Stimulated activated naive CD8-positive, alpha-beta T cell treated with anti-CD3 and anti-CD28 coated beads, Interleukin-15, Interleukin-2, amounts not matched to agents 100 ng/mL and 50 ng/mL, for 24 hours (primary cell): ENCODE data around the gene CD79A.
"Not testable (repeated sequence)": the region's sequence is repeated elsewhere in the genome, so short reads cannot be mapped to it uniquely, and the experiment has no call there.

ENCODE experiments used
- H3K27ac Mint-ChIP-seq: one replicate; pipeline ENCODE4 v1.8.0; 2021; ENCODE audit warnings: mild to moderate bottlenecking, mixed read lengths
- H3K27me3 Mint-ChIP-seq: one replicate; pipeline ENCODE4 v1.8.0; 2021; ENCODE audit warnings: mixed read lengths
- H3K36me3 Mint-ChIP-seq: one replicate; pipeline ENCODE4 v1.8.0; 2021; ENCODE audit warnings: low read depth, mixed read lengths
- H3K4me1 Mint-ChIP-seq: one replicate; pipeline ENCODE4 v1.8.0; 2021; ENCODE audit warnings: low read depth, mixed read lengths
- H3K4me3 Mint-ChIP-seq: one replicate; pipeline ENCODE4 v1.8.0; 2021; ENCODE audit warnings: mild to moderate bottlenecking, mixed read lengths
- H3K9me3 Mint-ChIP-seq: one replicate; pipeline ENCODE4 v1.8.0; 2021; ENCODE audit warnings: mixed read lengths

The CD79A gene

DNA sequence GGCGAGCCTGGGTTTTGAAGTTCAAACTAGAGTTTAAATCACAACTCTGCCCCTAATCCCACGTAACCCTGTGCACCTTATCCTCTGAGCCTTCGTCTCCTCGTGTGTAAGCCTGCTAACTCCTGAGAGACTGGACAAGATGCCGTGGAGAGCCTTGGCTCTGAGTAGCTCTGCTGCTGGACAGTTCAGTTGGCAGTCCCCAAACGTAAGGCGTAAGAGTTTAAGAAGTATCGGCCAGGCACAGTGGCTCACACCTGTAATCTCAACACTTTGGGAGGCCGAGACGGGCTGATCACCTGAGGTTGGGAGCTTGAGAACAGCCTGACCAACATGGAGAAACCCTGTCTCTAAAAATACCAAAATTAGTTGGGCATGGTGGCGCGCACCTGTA, 4.7 kb upstream of the CD79A start:
- Mint-ChIP-seq H3K36me3 (peaks cover 45% of the 10 kb centered on the region), H3K4me1 (peaks cover 92% of the 10 kb centered on the region), H3K27ac (peak overlapping the region; percentile 81), H3K27me3 (no peaks in the 10 kb centered on the region), H3K4me3 (peak overlapping the region; percentile 30), H3K9me3 (no peaks in the 10 kb centered on the region)

DNA sequence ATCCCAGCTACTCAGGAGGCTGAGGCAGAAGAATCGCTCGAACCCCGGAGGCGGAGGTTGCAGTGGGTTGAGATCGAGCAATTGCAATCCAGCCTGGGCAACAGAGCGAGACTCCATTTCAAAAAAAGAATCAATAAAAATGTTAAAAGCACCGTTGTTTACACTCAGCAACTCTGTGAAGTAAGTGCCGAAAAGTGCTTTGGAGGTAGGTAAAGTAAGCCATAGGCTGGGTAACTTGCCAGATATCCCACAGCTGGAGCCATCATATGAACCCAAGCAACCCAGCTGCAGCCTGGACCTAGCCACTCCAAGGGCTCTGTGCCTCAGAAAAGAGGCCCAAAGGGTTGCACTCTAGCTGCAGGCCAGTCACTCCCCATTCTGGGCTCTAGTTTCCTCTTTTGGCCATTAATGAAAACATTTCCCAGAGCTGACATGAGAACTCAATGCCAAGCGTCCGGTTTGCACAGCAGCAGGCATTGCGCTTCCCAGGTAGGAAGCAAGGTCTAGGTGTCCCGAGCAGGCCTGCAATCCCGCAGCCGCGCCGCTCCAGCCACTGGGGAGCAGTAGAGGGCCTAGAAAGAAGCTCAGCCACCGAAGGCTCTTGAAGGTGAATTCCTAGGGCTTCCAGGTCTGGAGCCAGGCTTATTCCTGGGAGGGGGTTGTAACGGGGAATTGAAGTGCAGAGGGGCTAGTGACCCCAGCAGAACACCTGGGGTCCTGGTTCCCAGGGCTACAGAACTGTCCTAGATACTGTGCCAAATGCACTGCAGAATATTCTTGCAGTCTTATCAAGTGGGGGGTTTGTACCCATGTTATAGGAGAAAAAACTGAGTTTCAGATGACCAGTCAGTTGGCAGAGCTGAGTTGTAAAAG, 4.1 kb upstream of the CD79A start:
- Mint-ChIP-seq H3K4me3 (no peak overlapping the region), H3K4me1 (peaks cover 92% of the 10 kb centered on the region), H3K36me3 (peaks cover 40% of the 10 kb centered on the region), H3K9me3 (no peaks in the 10 kb centered on the region), H3K27me3 (no peaks in the 10 kb centered on the region), H3K27ac (peak overlapping the region; percentile 81)

DNA sequence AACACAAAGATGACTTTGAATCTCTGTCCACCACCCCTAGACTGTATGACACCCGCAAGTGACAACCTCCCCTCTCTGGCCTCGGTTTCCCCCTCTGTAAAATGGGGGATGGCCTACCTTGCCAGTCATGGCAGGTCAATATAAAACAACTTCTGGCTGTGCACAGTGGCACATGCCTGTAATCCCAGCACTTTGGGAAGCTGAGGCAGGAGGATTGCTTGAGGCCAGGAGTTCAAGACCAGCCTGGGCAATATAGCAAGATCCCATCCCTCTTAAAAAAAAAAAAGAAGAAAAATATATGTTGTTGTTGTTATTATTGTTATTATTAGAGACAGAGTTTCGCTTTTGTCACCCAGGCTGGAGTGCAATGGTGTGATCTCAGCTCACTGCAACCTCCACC, 1.1 kb upstream of the CD79A start:
- Mint-ChIP-seq H3K4me3 (peak overlapping the region; percentile 27), H3K36me3 (peaks cover 13% of the 10 kb centered on the region), H3K27ac (peak overlapping the region; percentile 79), H3K4me1 (peaks cover 86% of the 10 kb centered on the region)
- not testable (repeated sequence) for H3K27me3 Mint-ChIP-seq, H3K9me3 Mint-ChIP-seq

DNA sequence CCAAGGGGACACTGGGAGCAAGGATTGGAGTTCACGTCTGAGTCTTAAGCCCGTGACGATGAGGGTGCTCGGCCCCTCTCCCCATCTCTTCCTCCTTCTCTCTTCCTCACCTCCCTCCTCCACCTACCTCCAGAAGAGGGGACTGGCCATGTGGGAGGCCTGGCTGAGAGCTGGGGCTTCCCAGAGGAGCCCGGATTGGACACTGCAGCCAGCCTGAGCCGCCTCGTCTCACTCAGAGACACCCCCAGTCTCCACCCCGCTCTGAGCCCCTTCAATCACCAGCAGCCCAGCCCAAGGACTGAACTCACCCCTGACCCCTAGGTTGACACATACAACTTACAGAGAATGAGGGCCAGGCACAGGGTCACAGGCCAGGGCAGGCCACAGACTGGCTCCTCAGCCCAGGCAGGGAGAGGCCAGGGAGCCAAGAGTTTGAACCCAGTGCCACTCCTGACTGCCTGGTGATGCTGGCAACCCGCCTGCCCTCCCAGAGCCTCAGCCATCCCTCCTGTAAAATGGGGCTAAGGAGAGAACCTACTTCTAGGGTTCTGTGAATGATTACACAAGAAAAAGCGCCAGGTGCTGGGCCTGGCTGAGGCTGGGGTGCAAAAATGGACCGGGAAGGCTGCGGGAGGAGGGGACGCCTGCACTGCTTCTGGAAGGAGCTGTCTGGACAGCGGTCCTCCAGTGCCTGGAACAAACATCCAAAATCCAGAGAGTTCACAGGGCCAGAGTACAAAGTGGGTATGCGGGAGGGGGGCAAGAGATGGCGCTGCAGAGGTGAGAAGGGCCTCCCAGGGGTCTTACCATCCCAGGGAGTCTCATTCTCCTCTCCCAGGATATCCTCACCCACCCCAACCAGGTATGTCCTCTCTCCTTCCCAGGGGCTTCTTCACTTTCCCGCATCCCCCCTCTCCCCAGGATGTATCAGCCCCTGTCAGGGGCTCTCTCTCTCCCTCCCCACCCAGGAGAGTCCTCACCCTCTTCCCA, 1.1 kb downstream of the CD79A start:
- no peaks in the 10 kb centered on the region for H3K27me3 Mint-ChIP-seq
- H3K36me3 Mint-ChIP-seq, result no peaks in the 10 kb centered on the region
- peaks cover 75% of the 10 kb centered on the region for H3K4me1 Mint-ChIP-seq
- peak overlapping the region; percentile 87 for H3K27ac Mint-ChIP-seq
- peak overlapping the region; percentile 79 for H3K4me3 Mint-ChIP-seq
- no peaks in the 10 kb centered on the region for H3K9me3 Mint-ChIP-seq

DNA sequence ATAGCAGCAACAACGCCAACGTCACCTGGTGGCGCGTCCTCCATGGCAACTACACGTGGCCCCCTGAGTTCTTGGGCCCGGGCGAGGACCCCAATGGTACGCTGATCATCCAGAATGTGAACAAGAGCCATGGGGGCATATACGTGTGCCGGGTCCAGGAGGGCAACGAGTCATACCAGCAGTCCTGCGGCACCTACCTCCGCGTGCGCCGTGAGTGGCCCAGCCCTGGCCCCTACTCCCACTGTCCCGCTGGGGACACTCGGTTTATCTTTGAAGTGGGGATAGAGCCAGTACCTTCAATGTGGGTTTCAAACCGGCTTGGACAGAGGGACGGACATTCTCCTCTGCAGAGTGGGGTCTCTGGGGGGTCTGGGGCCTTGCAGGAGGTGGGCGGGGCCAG, 2.0 kb downstream of the CD79A start:
- Mint-ChIP-seq H3K4me1 (peaks cover 69% of the 10 kb centered on the region), H3K27ac (peak overlapping the region; percentile 49), H3K9me3 (no peaks in the 10 kb centered on the region), H3K27me3 (no peaks in the 10 kb centered on the region), H3K36me3 (peaks cover 7% of the 10 kb centered on the region), H3K4me3 (no peak overlapping the region)

DNA sequence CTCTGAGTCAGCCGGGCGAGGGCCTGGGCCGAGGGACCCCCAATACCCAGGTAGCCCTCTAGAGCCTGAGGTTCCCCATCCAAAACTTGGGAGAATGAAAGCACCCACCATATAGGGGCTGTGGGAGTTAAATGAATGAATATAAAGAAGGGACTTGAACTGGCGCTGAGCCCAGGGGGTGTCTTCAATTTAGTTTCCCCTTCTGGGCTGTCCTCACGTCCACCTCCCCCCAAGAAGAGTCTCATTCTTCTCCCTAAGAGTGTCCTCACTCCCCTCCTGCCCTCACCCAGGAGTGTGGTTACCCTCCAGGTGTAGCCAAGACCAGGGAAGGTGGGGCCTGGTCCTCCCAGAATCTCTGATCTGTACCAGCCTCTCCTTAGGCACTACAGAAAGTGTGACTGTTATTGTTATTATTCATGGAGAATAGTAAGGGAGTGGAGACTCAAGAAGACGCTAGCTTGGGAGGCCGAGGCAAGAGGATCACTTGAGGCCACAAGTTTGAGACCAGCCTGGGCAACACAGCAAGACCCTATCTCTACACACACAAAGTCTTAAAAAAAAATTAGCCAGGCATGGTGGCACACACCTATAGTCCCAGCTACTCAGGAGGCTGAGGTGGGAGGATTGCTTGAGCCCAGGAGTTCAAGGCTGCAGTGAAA, 2.7 kb downstream of the CD79A start:
- no peaks in the 10 kb centered on the region for H3K9me3 Mint-ChIP-seq
- H3K4me1 Mint-ChIP-seq, result peaks cover 64% of the 10 kb centered on the region
- no peaks in the 10 kb centered on the region for H3K27me3 Mint-ChIP-seq
- H3K27ac Mint-ChIP-seq, result peak overlapping the region; percentile 9
- peaks cover 8% of the 10 kb centered on the region for H3K36me3 Mint-ChIP-seq
- peak overlapping the region; percentile 20 for H3K4me3 Mint-ChIP-seq

DNA sequence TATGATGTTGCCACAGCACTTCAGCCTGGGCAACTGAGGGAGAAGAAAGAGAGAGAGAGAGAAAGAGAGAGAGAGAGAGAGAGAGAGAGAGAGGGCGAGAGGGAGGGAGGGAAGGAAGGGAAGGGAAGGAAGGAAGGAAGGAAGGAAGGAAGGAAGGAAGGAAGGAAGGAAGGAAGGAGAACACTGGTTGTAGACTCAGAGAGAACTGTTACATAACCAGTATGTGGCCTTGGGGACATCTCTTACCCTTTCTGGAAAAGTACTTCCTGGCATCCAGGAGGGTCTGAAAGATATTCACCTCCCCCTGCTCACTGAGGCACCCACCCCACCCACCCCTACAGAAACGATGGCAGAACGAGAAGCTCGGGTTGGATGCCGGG, 3.2 kb downstream of the CD79A start:
- Mint-ChIP-seq H3K36me3 (peaks cover 8% of the 10 kb centered on the region), H3K4me1 (peaks cover 66% of the 10 kb centered on the region), H3K27me3 (no peaks in the 10 kb centered on the region), H3K9me3 (no peaks in the 10 kb centered on the region), H3K4me3 (no peak overlapping the region), H3K27ac (peak overlapping the region; percentile 9)

DNA sequence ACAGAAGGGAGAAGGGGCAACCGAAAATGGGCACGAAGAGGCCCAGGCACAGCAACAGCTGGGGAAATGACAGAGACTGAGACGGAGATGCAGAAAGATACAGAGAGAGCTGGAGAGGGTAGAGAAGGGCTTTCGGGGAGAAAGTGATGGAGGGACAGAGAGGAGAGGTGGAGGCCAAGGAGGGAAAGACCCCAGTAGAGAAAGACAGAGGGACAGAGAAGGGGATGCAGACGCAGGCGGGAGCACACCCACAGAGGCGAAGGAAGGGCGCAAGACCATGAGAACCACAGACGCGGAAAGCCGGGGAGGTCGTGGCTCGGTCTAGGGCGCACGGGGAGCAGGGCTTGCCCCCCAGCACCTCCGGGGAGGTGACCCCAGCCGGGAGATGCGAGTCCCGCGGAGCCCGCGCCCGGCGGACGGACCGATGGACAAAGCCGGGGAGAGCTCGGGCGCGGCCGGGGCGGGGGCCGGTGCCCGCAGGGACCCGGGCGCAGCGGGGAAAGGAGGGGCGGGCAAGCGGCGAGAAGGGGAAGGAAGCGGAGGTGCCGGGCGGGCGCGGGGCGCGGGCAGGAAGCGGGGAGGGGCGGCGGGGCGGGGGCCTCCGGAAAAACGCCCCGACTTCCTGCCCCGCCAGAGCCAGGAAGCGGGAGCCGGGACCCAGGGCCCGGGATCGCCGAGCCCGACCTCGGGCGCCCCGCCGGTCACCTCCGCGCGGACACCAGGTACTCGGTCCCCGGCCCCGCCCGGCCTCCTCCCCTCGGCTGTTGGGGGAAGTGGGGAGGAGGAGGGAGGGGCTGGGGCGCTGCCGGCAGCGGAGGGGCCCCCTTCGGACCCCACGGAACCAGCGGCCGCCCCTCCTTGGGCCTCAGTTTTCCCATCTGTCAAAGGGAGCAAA, 5.7 kb downstream of the CD79A start, which contains the start of gene ARHGEF1:
TSS of gene ARHGEF1 (plus strand) at position 617 of the 895 bp plus-strand sequence. CDS start 4,899 bp downstream, outside the sequence.
- no peaks in the 10 kb centered on the region for H3K27me3 Mint-ChIP-seq
- peak within 1 kb of the TSS; percentile 93 for H3K4me3 Mint-ChIP-seq

DNA sequence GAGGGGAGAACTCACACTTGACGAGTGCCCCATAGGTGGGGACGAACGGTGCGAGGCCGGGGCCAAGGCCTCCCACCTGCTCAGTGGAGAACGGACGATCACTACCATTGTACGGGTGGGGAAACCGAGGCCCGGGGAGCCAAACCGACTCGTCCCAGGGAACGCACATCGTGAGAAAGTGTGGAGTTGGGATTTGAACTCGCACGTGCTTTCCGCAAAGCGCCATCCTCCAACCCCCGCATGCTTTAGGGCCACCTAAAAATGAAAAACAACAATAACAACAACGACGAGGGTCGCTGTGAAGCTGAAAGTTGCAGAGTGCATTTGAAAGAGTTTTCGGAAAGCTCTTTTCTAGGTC, 6.4 kb downstream of the CD79A start:
- H3K4me3 Mint-ChIP-seq, result peak overlapping the region; percentile 88
- H3K36me3 Mint-ChIP-seq, result peaks cover 22% of the 10 kb centered on the region
- no peaks in the 10 kb centered on the region for H3K27me3 Mint-ChIP-seq
- no peaks in the 10 kb centered on the region for H3K9me3 Mint-ChIP-seq
- H3K27ac Mint-ChIP-seq, result peak overlapping the region; percentile 93
- H3K4me1 Mint-ChIP-seq, result peaks cover 63% of the 10 kb centered on the region

More for the DNA sequence above, 5.7 kb downstream of the CD79A start, which contains the start of gene ARHGEF1:
- Mint-ChIP-seq H3K4me1 (peaks cover 63% of the 10 kb centered on the region), H3K27ac (peak within 1 kb of the TSS; percentile 97), H3K9me3 (no peaks in the 10 kb centered on the region), H3K36me3 (peaks cover 18% of the 10 kb centered on the region)

DNA sequence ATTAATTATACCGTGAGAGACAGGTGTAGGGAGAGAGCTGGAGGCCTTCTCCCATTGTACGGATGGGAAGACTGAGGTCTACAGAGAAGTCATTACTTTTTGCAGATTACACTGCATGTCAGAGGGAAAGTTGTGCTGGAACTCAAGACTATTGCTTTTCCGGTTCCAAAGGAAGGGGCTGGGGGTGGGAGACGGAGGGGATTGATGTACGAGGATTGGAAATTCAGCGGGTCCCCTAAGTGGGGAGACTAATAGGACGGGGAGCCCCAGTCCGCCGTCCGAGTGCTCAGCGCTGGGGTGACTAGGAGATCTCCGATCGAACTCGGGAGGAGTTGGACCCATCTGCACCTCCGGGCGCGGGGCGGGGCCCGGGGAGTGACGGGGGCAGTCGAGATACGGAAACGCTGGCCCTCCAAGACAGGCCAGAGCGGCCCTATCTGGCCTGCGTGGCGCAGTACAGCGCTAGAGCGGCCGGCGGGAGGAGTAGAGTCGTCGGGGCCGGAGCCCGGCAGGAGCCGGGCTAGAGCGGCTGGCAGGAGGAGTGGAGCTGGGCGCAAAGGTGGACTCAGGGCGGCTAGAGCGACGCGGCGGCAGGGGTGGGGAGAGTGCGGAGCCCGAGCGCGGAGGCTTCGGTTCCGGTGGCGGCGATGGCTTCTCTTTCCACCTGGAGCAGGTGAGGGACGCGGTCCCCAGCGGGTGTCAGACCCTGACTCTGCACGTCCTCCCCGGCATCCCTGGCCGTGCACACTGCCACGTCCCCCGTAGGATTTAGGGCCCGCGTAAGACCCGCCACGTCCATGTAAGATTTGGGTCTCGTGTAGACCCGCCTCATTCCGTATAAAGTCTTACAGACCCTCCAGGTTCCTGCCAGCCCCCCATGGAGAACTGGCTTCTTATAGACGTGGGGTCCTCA, 7.0 kb downstream of the CD79A start:
- H3K9me3 Mint-ChIP-seq, result no peaks in the 10 kb centered on the region
- H3K36me3 Mint-ChIP-seq, result peaks cover 27% of the 10 kb centered on the region
- peaks cover 64% of the 10 kb centered on the region for H3K4me1 Mint-ChIP-seq
- H3K4me3 Mint-ChIP-seq, result peak overlapping the region; percentile 88
- H3K27ac Mint-ChIP-seq, result peak overlapping the region; percentile 93
- H3K27me3 Mint-ChIP-seq, result no peaks in the 10 kb centered on the region

DNA sequence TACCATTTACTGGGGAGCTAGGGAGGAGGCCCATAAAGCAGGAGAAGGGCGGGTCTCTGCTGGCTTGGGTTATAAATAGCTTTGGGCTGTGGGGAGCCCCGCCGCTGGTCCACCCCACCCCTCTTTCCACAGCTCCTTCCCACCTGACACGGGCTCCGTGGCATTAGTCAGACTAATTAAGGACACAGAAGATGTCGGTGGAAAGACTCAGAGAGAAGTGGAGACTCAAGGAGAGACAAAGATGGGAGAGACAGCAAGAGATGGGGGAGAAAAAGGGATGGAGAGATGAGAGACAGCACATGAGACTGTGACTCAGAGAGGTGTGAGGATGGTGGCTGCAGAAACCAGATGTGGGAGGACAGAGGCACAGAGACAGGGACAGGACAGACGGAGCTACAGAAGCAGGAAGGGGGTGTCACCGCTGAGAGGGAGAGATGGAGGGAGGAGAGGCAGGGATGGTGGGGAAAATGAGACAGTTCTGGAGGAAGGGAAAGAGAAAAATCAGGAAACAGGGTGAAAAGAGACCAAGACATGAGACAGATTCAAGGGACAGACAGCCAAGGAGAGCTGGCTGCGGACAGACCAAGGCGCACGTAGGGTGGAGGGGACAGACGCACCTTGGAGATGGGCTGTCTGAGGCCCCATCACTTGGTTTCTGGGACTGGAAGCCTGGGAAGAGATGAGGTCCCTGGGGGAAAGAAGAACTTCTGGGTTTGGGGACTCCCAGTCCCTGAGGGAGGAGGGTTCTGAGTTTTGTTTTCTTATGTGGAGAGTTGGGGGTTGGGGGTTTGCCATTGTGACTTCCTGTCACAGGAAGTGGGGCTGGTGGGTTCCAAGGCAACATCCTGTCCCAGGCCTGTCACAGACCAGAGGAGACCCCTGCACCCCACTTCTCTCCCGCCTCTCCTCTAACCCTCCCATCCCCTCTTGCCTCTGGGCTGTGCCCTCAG, 10.0 kb downstream of the CD79A start:
- Mint-ChIP-seq H3K9me3 (no peaks in the 10 kb centered on the region), H3K36me3 (peaks cover 45% of the 10 kb centered on the region), H3K27ac (peak overlapping the region; percentile 100), H3K27me3 (no peaks in the 10 kb centered on the region), H3K4me1 (peaks cover 74% of the 10 kb centered on the region), H3K4me3 (peak overlapping the region; percentile 88)

DNA sequence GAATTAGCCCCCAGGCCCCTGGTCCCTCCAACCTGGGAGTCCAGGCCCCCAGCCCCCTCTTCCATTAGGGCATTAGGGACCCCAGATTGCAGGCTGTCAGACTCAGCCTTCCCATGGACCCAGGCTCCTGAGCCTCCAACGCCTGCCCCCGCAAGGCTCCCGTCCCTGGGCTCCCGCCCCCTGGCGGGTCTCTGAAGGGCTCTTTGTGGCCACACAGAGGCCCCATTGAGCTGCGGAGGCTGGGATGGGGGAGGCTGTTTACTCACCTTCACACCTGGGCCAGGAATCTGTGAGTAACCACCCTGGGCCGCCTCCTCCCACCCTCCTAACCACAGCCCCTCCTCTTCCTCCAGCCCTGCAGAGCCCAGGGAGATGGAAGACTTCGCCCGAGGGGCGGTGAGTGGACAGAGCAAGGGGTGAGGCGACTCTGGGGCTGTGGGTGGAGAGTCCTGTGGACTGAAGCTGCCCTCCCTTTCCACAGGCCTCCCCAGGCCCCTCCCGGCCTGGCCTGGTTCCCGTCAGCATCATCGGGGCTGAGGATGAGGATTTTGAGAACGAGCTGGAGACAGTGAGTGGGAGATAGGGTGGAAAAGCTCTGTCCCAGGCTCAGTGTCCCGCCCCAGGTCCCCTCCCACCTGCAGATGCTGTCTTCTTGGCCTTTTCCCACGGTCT, 10.8 kb downstream of the CD79A start:
- peaks cover 73% of the 10 kb centered on the region for H3K4me1 Mint-ChIP-seq
- H3K36me3 Mint-ChIP-seq, result peaks cover 46% of the 10 kb centered on the region
- peak overlapping the region; percentile 100 for H3K27ac Mint-ChIP-seq
- peak overlapping the region; percentile 88 for H3K4me3 Mint-ChIP-seq
- H3K9me3 Mint-ChIP-seq, result no peaks in the 10 kb centered on the region
- H3K27me3 Mint-ChIP-seq, result no peaks in the 10 kb centered on the region
